NOMO-1 treated with DMSO at 0.1 percent for 48 hours (cell line): ENCODE measurements around the gene HIVEP2.
A peak's percentile ranks its signal among the peaks of the same experiment; 100 is the strongest.

Source experiments
- DNase-seq: peaks from one replicate; lab custom pipeline; 2025; ENCODE audit not compliant: unreplicated experiment; lab: John Stamatoyannopoulos, UW

Gene HIVEP2

GRCh38 chr6:142945446-142946180, 637 bp upstream of the HIVEP2 start:
- no peak for DNase-seq

- no peak for DNase-seq
These were observed 590 bp downstream of the HIVEP2 start for GRCh38 chr6:142944124-142945048.

- peak; percentile 23 for DNase-seq
These were observed 1.3 kb downstream of the HIVEP2 start for GRCh38 chr6:142943711-142944123.

GRCh38 chr6:142942805-142943227, 2.2 kb downstream of the HIVEP2 start:
- DNase-seq = peak; percentile 19

GRCh38 chr6:142942238-142942637, 2.7 kb downstream of the HIVEP2 start:
- DNase-seq = no peak

GRCh38 chr6:142941018-142941417, 4.0 kb downstream of the HIVEP2 start:
- no peak for DNase-seq

- no peak for DNase-seq
These were observed 4.5 kb downstream of the HIVEP2 start for GRCh38 chr6:142940487-142940886.

GRCh38 chr6:142938510-142938909, 6.5 kb downstream of the HIVEP2 start:
- DNase-seq = no peak

- no peak for DNase-seq
These were observed 7.0 kb downstream of the HIVEP2 start for GRCh38 chr6:142937986-142938385.

- no peak for DNase-seq
These were observed 9.1 kb downstream of the HIVEP2 start for GRCh38 chr6:142935553-142936517.

GRCh38 chr6:142934599-142934998, 10.4 kb downstream of the HIVEP2 start:
- no peak for DNase-seq

GRCh38 chr6:142934106-142934505, 10.9 kb downstream of the HIVEP2 start:
- DNase-seq = no peak

GRCh38 chr6:142933701-142934100, 11.3 kb downstream of the HIVEP2 start:
- DNase-seq = no peak

GRCh38 chr6:142932889-142933288, 12.1 kb downstream of the HIVEP2 start:
- no peak for DNase-seq

GRCh38 chr6:142929751-142930358, 15.1 kb downstream of the HIVEP2 start:
- no peak for DNase-seq

- no peak for DNase-seq
These were observed 17.1 kb downstream of the HIVEP2 start for GRCh38 chr6:142927904-142928303.

- DNase-seq = no peak
These were observed 17.8 kb downstream of the HIVEP2 start for GRCh38 chr6:142927271-142927580.

- DNase-seq = peak; percentile 4
These were observed 18.3 kb downstream of the HIVEP2 start for GRCh38 chr6:142926494-142927270.

GRCh38 chr6:142926177-142926493, 18.8 kb downstream of the HIVEP2 start:
- DNase-seq = no peak

- DNase-seq = no peak
These were observed 19.3 kb downstream of the HIVEP2 start for GRCh38 chr6:142925575-142926110.
